ENCODE data around the gene CFDP1.

DNA sequence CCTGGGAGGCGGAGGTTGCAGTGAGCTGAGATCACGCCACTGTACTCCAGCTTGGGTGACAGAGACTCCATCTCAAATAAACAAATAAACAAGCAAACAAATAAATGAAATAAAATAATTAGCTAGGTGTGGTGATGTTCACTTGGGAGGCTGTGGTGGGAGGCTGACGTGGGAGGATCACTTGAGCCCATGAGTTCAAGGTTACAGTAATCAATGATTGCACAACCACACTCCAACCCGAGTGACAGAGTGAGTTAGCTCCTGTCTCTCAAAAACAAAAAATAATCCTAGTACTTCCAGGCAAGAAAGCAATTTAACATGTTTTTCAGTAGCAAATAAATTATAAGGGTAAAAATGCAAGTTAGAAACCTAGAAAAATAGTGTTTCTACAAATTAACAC is 26.4 kb downstream of the CFDP1 start:
- TF ChIP-seq CTCF (IDR thresholded peaks at IDR 0.05) (no peak), POLR2A (IDR thresholded peaks at IDR 0.05) (no peak)

Data from esophagus squamous epithelium (tissue), 4 donors.